SK-N-SH (cell line): ENCODE measurements around the gene SLC24A3.

ENCODE experiments used
- FOSL2 ChIP-seq: IDR thresholded peaks from 2 replicates; pipeline ENCODE4 v1.4.0; 2012; ENCODE audit warnings: low read depth, mild to moderate bottlenecking, moderate library complexity, borderline replicate concordance
- NRF1 ChIP-seq: IDR thresholded peaks from 2 replicates; pipeline ENCODE4 v1.6.1; 2012; ENCODE audit warnings: low read depth, mild to moderate bottlenecking, low read length
- TF ChIP-seq, protein P1 (sequence below): IDR thresholded peaks from 2 replicates; pipeline ENCODE4 v1.6.1; 2012; ENCODE audit warnings: mild to moderate bottlenecking, low read depth, low read length, moderate library complexity

DNA sequence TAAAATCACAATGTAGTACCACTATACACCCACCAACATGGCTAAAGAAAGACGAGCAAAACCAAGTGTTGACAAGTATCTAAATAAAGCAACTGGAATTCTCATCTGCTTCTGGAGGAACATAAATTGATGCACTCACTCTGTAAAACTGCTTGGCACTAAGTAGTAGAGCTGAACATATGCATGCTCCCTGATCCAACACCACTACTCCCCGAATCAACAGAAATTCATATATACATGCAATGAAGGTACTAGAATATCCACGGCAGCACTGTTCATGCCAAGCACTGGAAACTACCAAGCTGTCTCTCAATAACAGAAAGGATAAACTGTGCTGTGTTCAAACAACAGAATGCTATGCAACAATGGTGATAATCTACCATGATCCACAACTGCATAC, 326.1 kb downstream of the SLC24A3 start:
- TF ChIP-seq, protein P1, sequence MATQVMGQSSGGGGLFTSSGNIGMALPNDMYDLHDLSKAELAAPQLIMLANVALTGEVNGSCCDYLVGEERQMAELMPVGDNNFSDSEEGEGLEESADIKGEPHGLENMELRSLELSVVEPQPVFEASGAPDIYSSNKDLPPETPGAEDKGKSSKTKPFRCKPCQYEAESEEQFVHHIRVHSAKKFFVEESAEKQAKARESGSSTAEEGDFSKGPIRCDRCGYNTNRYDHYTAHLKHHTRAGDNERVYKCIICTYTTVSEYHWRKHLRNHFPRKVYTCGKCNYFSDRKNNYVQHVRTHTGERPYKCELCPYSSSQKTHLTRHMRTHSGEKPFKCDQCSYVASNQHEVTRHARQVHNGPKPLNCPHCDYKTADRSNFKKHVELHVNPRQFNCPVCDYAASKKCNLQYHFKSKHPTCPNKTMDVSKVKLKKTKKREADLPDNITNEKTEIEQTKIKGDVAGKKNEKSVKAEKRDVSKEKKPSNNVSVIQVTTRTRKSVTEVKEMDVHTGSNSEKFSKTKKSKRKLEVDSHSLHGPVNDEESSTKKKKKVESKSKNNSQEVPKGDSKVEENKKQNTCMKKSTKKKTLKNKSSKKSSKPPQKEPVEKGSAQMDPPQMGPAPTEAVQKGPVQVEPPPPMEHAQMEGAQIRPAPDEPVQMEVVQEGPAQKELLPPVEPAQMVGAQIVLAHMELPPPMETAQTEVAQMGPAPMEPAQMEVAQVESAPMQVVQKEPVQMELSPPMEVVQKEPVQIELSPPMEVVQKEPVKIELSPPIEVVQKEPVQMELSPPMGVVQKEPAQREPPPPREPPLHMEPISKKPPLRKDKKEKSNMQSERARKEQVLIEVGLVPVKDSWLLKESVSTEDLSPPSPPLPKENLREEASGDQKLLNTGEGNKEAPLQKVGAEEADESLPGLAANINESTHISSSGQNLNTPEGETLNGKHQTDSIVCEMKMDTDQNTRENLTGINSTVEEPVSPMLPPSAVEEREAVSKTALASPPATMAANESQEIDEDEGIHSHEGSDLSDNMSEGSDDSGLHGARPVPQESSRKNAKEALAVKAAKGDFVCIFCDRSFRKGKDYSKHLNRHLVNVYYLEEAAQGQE: no peak
- no peak for TF ChIP-seq NRF1
- no peak for TF ChIP-seq FOSL2
